Left lung (tissue), 10 donors: ENCODE data around the gene HES5. TPM values are rescaled to one million over a fixed set of nuclear protein-coding genes. Genes with fewer than 3 reads are reported as not detected.

Source experiments
- ATAC-seq: fragments of 200-7000 bp; cut with Tn5 transposase; one replicate; pipeline ENCODE4 v1.9.1; 2020; ENCODE audit warnings: moderate library complexity
- DNase-seq, 4 donors: peaks; one replicate each; pipeline ENCODE4 v3.0.0-alpha.2; 2013 to 2020
- H3K27ac ChIP-seq, 2 donors: fragments of 200-600 bp; sonication (generic) in 1 of 2; one replicate each; pipeline versions ENCODE4 v1.5.0 to v1.8.0; 2020 to 2021
- H3K27me3 ChIP-seq, 2 donors: fragments of 200-600 bp; sonication (generic) in 1 of 2; one replicate each; pipeline versions ENCODE4 v1.5.0 to v1.8.0; 2020 to 2021
- H3K36me3 ChIP-seq, 2 donors: fragments of 200-600 bp; sonication (generic) in 1 of 2; one replicate each; pipeline versions ENCODE4 v1.5.0 to v1.8.0; 2020 to 2021
- H3K4me1 ChIP-seq, 2 donors: fragments of 200-600 bp; one replicate each; pipeline ENCODE4 v1.8.0; 2021
- H3K4me3 ChIP-seq, 2 donors: fragments of 200-600 bp; sonication (generic) in 1 of 2; one replicate each; pipeline versions ENCODE4 v1.5.0 to v1.8.0; 2020 to 2021; ENCODE audit warnings: mild to moderate bottlenecking in 1 of 2
- H3K9me3 ChIP-seq, 2 donors: fragments of 200-600 bp; sonication (generic) in 1 of 2; one replicate each; pipeline versions ENCODE4 v1.5.0 to v1.8.0; 2020 to 2021
- intact Hi-C, 2 donors: fragments of 100-400 bp; cut with DNase I; formaldehyde crosslinking; loops; one replicate each; pipeline versions ENCODE4 v1.11.2 to v1.14.2; 2022
- polyA plus RNA-seq, 6 donors: library from polyadenylated mRNA; unstranded; fragments of 120-200 nt; gene quantifications; one replicate each; pipeline ENCODE4 v1.2.1, GENCODE V29; 2013; ENCODE audit not compliant: insufficient read length in 6 of 6
- total RNA-seq, 2 donors: library from RNA; stranded (reverse); fragmentation: NEBNext Ultra II Directional; extraction: Animal tissue kit (Norgen Biotek cat#: 25700); gene quantifications; one replicate each; pipeline ENCODE4 v1.2.1, GENCODE V29; 2021
- TF ChIP-seq, protein P1 (sequence below), 2 donors: fragments of 200-600 bp; sonication (generic) in 1 of 2; IDR thresholded peaks; one replicate each; pipeline versions ENCODE4 v1.5.0 to v1.8.0; 2021; ENCODE audit warnings: antibody characterized with exemption in 2 of 2
- donor health status: DM: no; HTN: yes; CAD: no.
- donor health status: DM: no; HTN: no; CAD: no.

Gene HES5
- total and polyA plus RNA-seq, 8 donors: 0.21 to 1.2 (median 0.65) TPM

DNA sequence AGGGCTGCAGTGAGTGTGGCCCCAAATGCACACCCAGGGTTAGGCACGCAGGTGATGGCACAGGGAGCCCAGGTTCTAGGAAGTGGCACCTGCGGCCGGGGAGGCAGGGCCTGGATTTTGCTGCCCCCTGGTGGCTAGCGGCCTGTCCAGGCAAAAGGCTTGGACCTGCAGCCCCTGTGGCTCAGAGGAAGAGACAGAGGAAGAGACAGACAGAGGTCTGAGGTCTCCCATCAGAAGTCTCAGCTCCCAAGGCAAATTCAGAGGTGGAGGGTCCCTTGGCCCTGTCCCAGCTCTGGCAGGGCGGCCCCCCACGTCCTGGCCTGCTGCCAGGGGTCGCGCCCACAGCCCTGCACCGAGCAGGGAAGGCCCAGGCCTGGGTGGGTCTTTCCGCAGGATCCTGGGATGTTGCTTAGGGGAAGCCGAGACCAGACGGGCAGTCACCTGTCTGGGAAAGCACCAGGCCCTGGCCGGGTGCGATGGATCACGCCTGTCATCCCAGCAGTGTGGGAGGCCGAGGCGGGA is 18.1 kb upstream of the HES5 start:
- TF ChIP-seq, protein P1, sequence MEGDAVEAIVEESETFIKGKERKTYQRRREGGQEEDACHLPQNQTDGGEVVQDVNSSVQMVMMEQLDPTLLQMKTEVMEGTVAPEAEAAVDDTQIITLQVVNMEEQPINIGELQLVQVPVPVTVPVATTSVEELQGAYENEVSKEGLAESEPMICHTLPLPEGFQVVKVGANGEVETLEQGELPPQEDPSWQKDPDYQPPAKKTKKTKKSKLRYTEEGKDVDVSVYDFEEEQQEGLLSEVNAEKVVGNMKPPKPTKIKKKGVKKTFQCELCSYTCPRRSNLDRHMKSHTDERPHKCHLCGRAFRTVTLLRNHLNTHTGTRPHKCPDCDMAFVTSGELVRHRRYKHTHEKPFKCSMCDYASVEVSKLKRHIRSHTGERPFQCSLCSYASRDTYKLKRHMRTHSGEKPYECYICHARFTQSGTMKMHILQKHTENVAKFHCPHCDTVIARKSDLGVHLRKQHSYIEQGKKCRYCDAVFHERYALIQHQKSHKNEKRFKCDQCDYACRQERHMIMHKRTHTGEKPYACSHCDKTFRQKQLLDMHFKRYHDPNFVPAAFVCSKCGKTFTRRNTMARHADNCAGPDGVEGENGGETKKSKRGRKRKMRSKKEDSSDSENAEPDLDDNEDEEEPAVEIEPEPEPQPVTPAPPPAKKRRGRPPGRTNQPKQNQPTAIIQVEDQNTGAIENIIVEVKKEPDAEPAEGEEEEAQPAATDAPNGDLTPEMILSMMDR (IDR thresholded peaks at IDR 0.05): peak; percentile 97
- intact Hi-C loops: loop anchor here in 1 of 2 donors (10.0 kb wide), 1 partner anchor 133 kb away; the partner anchor contains the start of gene PEX10
- H3K27me3 ChIP-seq: no peaks in the 10 kb centered on the region
- DNase-seq (peak in 3 of 4 donors; percentile 82 to 96 (median 90)), ATAC-seq (peak; percentile 68)
- peak overlapping the region; percentile 97 for H3K27ac ChIP-seq
- H3K9me3 ChIP-seq: no peaks in the 10 kb centered on the region
- no peaks in the 10 kb centered on the region for H3K36me3 ChIP-seq
- peaks cover 31 to 66% of the 10 kb centered on the region in 2 donors for H3K4me1 ChIP-seq
- peak overlapping the region in 1 of 2 donors; percentile 61 for H3K4me3 ChIP-seq

DNA sequence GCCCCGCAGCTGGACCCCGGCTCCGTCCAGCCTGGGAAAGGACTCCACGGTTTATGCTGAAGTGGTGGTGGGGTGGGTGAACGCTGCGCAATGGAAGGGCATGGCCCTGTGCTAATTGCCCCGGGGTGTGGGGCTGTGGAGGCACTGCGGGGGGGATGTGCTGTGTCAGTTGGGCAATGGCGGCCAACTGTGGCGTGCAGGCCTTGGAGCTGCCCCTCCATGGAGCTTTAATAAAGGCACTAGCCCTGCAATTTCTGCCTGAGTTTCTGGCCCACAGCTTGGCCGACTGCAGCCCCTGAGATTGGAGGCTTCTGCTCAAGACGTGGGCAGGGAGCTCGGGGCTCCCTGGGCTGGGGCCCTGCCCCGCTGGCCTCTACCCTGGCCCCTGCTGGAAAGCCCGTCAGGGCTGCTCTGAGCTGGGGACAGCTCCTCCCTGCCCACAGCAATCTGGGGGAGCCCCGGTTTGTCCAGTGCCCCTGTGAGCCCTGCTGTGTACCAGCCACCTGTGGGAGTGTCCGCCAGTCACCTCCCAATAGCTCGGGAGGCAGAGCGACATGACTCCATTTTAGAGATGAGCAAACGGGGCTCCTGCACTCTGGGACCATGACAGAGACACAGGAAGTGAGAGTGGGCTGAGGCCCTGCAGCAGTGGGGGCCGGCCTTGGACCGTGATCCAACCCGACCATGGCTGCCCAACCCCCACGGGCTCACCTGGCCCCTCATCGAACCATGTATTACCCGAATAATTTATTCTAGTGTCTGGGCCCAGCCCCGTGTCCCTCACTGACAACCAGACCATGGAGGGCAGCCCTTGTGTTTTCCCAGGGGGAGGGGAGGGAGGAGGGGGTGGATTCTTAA is 17.4 kb upstream of the HES5 start:
- Histone ChIP-seq H3K9me3 (no peaks in the 10 kb centered on the region), H3K27ac (peak overlapping the region; percentile 97), H3K4me3 (peak overlapping the region; percentile 55 to 61), H3K36me3 (no peaks in the 10 kb centered on the region), H3K27me3 (no peaks in the 10 kb centered on the region), H3K4me1 (peaks cover 31 to 66% of the 10 kb centered on the region in 2 donors)
- TF ChIP-seq, protein P1 (IDR thresholded peaks at IDR 0.05): no peak
- ATAC-seq (no peak), DNase-seq (no peak)
- intact Hi-C loops: loop anchor here in 1 of 2 donors (10.0 kb wide), 1 partner anchor 133 kb away; the partner anchor contains the start of gene PEX10

DNA sequence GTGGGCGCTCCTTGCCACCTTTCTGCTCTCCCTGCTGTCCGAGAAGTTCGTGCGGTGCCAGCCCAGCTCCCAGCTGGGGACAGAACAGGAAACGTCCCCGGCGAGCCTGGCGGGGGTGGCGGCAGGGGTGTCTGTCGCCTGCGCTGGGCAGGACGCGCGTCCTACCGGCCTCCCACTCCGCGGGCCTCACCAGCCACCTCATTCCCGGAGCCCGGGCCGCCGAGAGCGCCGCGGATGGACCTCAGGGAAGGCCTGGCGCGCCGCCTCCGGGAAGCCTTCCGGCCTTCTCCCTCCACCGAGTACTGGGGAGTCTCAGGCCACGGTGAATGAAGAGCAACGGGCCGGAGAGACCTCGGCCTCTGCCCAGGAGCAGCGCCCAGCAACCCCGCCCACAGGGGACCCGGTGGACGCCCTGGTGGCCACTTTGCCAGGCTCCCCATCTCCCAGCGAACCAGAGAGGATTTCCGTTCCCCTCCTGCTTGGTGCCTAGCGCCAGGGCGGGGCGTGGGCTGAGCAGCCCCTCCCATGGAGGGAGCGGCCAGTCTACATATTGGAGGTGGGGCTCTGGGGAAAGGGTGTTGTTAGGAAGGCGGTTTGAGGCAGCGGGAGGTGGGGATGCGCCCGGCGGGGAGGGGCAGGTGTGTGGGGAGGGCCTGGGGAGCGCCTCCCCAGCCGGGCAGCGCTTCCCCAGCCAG is 16.6 kb upstream of the HES5 start:
- peak in 3 of 4 donors; percentile 80 to 97 (median 94) for DNase-seq
- TF ChIP-seq, protein P1 (IDR thresholded peaks at IDR 0.05): peak in 1 of 2 donors; percentile 55
- peaks cover 31 to 68% of the 10 kb centered on the region in 2 donors for H3K4me1 ChIP-seq

DNA sequence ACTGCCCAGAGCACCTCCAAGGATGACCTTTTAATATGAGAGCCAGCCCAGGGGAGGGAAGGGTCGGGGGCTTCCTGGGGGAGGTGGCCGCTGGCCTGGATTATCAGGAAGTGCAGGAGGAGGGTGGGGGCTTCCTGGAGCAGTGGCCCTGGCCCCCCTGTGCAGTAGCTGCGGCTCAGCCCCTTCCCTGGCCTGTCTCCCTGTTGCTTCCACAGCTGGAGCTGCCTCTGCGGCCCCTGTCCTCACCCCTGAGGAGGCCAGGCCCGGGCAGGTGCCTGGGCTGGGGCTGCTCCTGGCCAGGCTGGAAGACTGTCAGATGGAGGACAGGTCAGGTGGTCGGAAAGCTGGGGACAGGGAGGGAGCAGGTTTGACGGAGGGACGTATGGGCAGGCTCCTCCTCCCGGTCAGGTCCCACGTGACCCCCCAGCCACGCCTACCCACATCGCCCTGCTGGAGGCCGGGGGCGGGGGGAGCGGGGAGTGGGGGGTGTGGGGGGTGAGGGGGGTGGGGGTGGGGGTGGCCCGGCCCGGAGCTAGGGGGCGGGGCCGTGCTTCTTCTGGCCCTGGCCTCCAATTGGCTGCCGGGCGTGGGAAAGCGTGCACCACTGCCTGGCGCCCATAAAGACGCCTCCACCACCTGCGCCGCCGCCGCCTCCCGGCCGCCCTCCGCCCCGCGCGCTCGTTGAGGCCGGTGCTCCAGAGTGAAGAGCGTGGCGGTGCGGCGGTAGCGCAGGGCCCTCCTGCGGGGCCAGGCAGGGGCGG is 15.9 kb upstream of the HES5 start:
- Histone ChIP-seq H3K27ac (peak overlapping the region; percentile 97), H3K9me3 (no peaks in the 10 kb centered on the region), H3K4me1 (peaks cover 31 to 74% of the 10 kb centered on the region in 2 donors), H3K27me3 (peaks cover 3 to 11% of the 10 kb centered on the region in 2 donors), H3K36me3 (no peaks in the 10 kb centered on the region), H3K4me3 (peak overlapping the region; percentile 55 to 61)
- TF ChIP-seq, protein P1 (IDR thresholded peaks at IDR 0.05): no peak
- DNase-seq (peak in 3 of 4 donors; percentile 86 to 98 (median 95)), ATAC-seq (peak; percentile 72)
- intact Hi-C loops: loop anchor here in 1 of 2 donors (10.0 kb wide), 1 partner anchor 131 kb away; the partner anchor contains the start of gene PEX10

More for the DNA sequence above, 16.6 kb upstream of the HES5 start:
- Histone ChIP-seq H3K36me3 (no peaks in the 10 kb centered on the region), H3K27ac (peak overlapping the region; percentile 97), H3K4me3 (peak overlapping the region; percentile 55 to 61), H3K27me3 (peaks cover 0 to 4% of the 10 kb centered on the region in 2 donors), H3K9me3 (no peaks in the 10 kb centered on the region)
- ATAC-seq: peak; percentile 79
- intact Hi-C loops: loop anchor here in 1 of 2 donors (10.0 kb wide), 1 partner anchor 132 kb away; the partner anchor contains the start of gene PEX10
